HuH-7 (cell line): ENCODE measurements around the gene TXNDC9.
"Not testable (repeated sequence)": the region's sequence is repeated elsewhere in the genome, so short reads cannot be mapped to it uniquely, and the experiment has no call there.

ENCODE experiments used
- DNase-seq: peaks from one replicate; pipeline ENCODE4 v3.0.0; 2011; ENCODE audit warnings: low spot score

Gene TXNDC9

GRCh38 chr2:99325384-99325783 is 10.7 kb downstream of the TXNDC9 start:
- DNase-seq = no peak

DNA sequence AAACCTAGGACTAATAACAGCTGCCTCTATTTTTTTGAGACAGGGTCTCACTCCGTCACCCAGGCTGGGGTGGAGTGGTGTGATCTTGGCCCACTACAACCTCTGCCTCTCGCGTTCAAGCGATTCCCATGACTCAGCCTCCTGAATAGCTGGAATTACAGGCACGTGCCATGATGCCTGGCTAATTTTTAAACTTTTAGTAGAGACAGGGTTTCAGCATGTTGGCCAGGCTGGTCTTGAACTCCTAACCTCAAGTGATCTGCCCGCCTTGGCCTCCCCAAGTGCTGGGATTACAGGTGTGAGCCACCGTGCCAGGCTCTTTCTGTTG is 18.3 kb downstream of the TXNDC9 start:
- DNase-seq = not testable (repeated sequence)

DNA sequence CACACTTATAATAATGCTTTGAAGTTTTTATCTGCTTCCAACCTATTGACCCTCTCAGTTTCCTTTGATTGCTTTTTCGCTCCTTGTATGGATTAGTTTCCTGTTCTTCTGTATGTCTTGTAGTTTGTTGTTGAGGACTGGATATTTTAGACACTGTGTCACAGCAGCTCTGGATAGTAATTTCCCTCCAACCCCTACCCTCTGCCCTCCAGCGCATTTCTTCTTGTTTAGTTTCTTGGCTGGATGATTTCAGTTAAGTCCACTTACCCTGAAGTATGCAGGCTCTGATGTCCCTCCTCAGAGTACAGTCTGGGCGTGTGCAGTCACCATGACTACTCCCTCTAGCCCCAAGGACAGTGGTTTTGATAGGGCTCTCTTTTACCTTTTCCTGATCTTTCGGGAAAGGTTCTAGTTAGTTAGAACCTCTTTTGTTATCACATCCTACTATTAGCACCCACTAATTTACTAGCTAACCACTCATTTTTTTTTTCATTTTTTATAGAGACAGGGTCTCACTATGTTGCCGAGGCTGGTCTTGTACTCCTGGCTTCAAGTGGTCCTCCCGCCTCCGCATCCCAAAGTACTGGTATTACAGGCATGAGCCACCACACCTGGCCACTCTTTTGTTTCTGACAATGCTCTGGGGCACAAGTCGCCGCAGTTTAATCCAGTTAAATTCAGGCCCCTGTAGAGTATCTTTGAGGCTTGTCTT is 18.8 kb downstream of the TXNDC9 start:
- DNase-seq = no peak

DNA sequence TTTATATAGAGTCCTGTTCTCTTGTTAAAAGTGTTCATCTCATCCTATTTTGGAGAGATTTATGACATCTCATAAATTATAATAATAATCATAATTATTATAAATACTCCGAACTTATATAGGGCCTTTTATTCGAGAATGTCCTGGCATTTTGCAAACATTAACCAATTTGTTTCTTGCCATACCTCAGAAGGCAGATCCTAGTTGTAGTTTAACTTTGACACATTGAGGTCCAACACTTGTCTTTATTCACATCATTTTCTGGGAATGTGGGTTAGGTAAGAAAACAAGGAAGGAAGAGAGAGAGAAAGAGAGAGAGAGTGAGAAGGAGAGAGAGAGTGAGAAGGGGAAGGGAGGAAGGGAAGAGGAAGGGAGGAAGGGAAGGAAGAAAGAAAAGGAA is 35.0 kb downstream of the TXNDC9 start, which contains the start of gene LYG1:
Gene LYG1, minus strand, starts transcription at position 101 of the 400 bp plus-strand sequence. CDS start 5,527 bp downstream, outside the sequence.
- DNase-seq = not testable (repeated sequence)

GRCh38 chr2:99299580-99299979 is 36.6 kb downstream of the TXNDC9 start:
- no peak for DNase-seq

- no peak for DNase-seq
Measured at GRCh38 chr2:99297994-99298393, 38.1 kb downstream of the TXNDC9 start.

GRCh38 chr2:99285526-99285925 is 50.6 kb downstream of the TXNDC9 start:
- no peak for DNase-seq

- no peak for DNase-seq
Measured at GRCh38 chr2:99279969-99280695, 56.0 kb downstream of the TXNDC9 start.

- peak; percentile 43 for DNase-seq
Measured at GRCh38 chr2:99278793-99279291, 57.3 kb downstream of the TXNDC9 start.

- DNase-seq = not testable (repeated sequence)
Measured at GRCh38 chr2:99278195-99278765, 57.9 kb downstream of the TXNDC9 start.

DNA sequence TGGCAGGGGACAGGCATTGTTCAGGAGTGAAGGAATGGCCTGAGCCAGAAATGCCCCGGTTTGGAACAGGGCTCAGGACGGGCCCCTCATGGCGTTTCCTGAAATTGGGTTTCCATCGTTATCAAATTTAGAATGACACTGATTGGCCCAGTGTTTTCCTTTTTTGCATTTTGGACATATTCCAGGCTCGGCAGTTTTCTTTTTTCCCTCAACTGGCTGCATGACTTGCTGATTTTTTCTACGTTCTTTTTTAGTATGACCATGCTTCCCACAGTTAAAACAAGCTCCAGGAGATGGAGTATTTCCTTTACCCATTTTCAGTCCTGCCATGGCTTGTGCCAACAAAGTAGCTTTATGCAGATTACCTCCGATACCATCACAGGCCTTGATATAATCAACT is 60.3 kb downstream of the TXNDC9 start:
- no peak for DNase-seq
